ENCODE results near the gene C16orf92. TPM values are rescaled to one million over a fixed set of nuclear protein-coding genes. Genes with fewer than 3 reads are reported as not detected.

The C16orf92 gene
- total RNA-seq, 1 donor from 2014 or later: not detected

DNA sequence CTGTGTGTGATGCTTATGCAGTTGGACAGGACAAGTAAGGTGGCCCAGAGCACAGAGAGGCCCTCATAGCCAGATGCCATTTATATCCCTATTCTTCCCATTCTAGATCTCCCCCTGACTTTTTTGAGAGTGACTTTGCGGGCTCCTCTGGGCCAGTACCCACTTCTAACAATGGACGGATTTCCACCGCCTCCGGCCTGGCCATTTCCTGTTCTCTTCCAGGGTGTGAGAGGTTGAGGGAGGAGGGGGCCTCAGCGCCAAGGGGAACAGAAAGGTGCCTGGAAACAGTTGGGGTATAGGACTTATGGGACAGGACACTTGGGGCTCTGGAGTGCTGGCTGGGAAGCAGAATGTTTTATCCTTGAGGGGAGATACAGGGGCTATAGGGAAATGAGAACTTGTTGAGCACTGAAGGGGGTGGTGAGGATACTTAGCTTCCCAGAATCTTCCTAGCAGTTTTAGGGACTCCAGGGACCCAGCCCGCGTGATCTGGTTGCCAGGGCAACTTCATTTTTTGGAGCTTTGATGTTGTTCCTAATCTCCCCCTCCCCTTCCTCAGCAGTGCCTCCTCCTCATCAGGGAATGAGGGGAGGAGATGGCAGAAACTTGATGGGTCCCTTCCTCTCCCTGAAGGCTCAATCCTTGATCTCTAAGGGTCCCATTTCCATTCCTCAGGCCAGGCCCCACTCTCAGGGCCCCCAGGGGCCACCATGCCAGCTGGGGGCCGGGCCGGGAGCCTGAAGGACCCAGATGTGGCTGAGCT lies 45.8 kb upstream of the C16orf92 start:
- H3K27me3 ChIP-seq (ENCODE audit: low read depth): no peaks in the 10 kb centered on the region
- TF ChIP-seq, protein P1, sequence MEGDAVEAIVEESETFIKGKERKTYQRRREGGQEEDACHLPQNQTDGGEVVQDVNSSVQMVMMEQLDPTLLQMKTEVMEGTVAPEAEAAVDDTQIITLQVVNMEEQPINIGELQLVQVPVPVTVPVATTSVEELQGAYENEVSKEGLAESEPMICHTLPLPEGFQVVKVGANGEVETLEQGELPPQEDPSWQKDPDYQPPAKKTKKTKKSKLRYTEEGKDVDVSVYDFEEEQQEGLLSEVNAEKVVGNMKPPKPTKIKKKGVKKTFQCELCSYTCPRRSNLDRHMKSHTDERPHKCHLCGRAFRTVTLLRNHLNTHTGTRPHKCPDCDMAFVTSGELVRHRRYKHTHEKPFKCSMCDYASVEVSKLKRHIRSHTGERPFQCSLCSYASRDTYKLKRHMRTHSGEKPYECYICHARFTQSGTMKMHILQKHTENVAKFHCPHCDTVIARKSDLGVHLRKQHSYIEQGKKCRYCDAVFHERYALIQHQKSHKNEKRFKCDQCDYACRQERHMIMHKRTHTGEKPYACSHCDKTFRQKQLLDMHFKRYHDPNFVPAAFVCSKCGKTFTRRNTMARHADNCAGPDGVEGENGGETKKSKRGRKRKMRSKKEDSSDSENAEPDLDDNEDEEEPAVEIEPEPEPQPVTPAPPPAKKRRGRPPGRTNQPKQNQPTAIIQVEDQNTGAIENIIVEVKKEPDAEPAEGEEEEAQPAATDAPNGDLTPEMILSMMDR (IDR thresholded peaks at IDR 0.05): no peak
- ATAC-seq: no peak
- peaks cover 54% of the 10 kb centered on the region for H3K36me3 ChIP-seq
- H3K9me3 ChIP-seq: no peaks in the 10 kb centered on the region
- H3K4me3 ChIP-seq: peak overlapping the region; percentile 99
- H3K27ac ChIP-seq: peak overlapping the region; percentile 91
- intact Hi-C loops (cut with DNase I): no loop called here
- DNase-seq: peak; percentile 32
- peaks cover 28% of the 10 kb centered on the region for H3K4me1 ChIP-seq

DNA sequence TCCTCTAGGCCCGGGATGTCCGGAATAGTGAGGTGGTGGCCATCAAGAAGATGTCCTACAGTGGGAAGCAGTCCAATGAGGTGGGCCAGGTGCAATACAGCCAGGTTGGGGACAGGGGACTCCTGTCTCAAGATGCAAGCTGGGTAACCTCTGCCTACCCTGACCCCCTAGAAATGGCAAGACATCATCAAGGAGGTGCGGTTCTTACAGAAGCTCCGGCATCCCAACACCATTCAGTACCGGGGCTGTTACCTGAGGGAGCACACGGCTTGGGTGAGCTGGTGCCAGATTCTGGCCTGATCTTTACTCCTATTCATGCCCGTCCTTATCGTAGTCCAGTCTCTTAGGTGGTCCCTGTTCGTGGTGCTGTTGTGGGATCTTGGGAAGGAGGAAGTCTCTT lies 44.9 kb upstream of the C16orf92 start:
- Histone ChIP-seq H3K36me3 (peaks cover 59% of the 10 kb centered on the region), H3K27ac (peak overlapping the region; percentile 91), H3K4me3 (no peak overlapping the region), H3K4me1 (peaks cover 26% of the 10 kb centered on the region), H3K27me3 (ENCODE audit: low read depth) (no peaks in the 10 kb centered on the region), H3K9me3 (no peaks in the 10 kb centered on the region)
- no peak for ATAC-seq
- no peak for DNase-seq
- intact Hi-C loops (cut with DNase I): no loop called here
- TF ChIP-seq, protein P1 (IDR thresholded peaks at IDR 0.05): no peak

DNA sequence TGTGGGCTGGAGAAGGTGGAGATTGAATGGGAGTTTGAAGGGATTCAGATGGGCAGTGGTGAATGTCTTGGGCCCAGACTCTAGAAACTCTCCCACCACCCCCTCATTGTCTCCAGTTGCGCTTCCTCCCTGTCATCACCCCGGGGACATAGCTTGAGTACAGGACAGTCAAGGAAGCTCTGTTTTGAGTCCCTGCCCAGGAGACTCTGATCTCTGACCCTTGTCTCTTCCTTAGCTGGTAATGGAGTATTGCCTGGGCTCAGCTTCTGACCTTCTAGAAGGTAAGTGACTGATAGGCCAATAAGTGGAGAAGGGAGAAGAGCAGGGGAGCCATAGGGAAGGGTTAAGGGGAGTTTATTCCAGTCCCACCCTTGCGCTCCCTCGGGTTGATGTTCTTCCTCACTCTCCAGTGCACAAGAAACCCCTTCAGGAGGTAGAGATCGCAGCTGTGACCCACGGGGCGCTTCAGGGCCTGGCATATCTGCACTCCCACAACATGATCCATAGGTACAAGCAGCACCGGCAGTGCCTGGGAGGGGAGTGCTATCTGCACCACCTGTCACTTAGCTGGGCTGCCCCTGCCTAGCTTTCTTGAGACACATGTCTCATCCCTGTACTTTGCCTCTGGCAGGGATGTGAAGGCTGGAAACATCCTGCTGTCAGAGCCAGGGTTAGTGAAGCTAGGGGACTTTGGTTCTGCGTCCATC lies 44.3 kb upstream of the C16orf92 start:
- ATAC-seq: no peak
- peak overlapping the region; percentile 91 for H3K27ac ChIP-seq
- no peaks in the 10 kb centered on the region for H3K27me3 ChIP-seq (ENCODE audit: low read depth)
- TF ChIP-seq, protein P1 (IDR thresholded peaks at IDR 0.05): no peak
- no peak overlapping the region for H3K4me3 ChIP-seq
- H3K36me3 ChIP-seq: peaks cover 65% of the 10 kb centered on the region
- H3K4me1 ChIP-seq: peaks cover 28% of the 10 kb centered on the region
- intact Hi-C loops (cut with DNase I): no loop called here
- H3K9me3 ChIP-seq: no peaks in the 10 kb centered on the region
- DNase-seq: peak; percentile 32

DNA sequence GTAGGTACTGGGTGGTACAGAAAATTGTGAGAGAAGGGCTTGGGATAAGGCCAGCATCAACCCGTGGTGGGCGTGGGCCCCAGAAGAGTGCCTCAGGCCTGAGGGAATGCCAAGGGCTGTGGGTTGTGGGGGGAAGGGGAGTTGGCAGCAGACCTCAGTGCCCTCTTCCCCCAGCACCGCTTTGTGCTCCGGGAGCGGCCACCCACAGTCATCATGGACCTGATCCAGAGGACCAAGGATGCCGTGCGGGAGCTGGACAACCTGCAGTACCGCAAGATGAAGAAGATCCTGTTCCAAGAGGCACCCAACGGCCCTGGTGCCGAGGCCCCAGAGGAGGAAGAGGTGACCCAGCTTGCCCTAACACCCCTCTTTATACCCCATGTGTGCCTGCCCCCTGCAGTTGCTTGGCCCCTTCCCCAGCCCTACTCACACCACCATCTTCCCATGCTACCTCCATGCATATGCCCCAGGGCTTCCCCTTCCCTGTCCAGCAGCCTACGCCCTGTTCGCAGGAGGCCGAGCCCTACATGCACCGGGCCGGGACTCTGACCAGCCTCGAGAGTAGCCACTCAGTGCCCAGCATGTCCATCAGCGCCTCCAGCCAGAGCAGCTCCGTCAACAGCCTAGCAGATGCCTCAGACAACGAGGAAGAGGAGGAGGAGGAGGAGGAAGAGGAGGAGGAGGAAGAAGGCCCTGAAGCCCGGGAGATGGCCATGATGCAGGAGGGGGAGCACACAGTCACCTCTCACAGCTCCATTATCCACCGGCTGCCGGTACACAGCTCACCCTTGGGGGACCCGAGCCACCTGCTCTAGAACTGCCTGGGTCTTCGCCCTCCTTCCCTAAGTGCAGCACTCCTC lies 40.2 kb upstream of the C16orf92 start:
- intact Hi-C loops (cut with DNase I): no loop called here
- Histone ChIP-seq H3K9me3 (no peaks in the 10 kb centered on the region), H3K4me3 (no peak overlapping the region), H3K27me3 (ENCODE audit: low read depth) (no peaks in the 10 kb centered on the region), H3K4me1 (peaks cover 34% of the 10 kb centered on the region), H3K27ac (peak overlapping the region; percentile 44), H3K36me3 (peaks cover 100% of the 10 kb centered on the region)
- ATAC-seq (no peak), DNase-seq (peak; percentile 29)
- TF ChIP-seq, protein P1 (IDR thresholded peaks at IDR 0.05): no peak

DNA sequence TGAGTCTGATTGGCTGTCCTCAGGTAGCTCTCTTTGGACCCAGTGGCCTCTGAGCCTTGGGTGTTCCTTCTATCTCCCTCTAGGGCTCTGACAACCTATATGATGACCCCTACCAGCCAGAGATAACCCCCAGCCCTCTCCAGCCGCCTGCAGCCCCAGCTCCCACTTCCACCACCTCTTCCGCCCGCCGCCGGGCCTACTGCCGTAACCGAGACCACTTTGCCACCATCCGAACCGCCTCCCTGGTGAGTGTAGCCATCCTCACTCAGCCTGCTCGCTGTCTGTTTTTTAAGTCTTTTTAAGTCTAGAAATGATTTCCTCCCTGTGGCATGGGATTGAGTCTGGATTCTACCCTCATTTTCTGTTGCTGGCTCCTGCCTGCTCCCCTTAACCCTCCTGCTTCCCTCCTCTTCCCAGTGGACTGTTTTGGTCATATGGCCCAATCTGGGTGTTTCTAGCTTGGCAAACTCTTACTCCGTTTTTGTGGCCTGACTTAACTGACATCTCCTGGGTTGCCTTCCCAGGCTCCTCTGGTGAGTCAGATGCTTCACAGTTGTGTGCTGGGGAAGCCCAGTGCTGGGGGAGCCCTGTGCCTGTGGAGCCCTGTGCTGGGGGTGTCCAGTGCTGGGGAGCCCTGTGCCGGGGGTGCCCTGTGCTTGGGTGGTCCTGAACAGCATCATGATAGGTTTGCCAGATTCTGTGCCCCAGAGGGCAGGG lies 39.4 kb upstream of the C16orf92 start:
- H3K36me3 ChIP-seq: peaks cover 100% of the 10 kb centered on the region
- H3K27ac ChIP-seq: peak overlapping the region; percentile 44
- intact Hi-C loops (cut with DNase I): no loop called here
- ATAC-seq (peak in 1 of 2 donors; percentile 23), DNase-seq (peak; percentile 41)
- peaks cover 35% of the 10 kb centered on the region for H3K4me1 ChIP-seq
- TF ChIP-seq, protein P1 (IDR thresholded peaks at IDR 0.05): no peak
- no peaks in the 10 kb centered on the region for H3K27me3 ChIP-seq (ENCODE audit: low read depth)
- no peak overlapping the region for H3K4me3 ChIP-seq
- H3K9me3 ChIP-seq: no peaks in the 10 kb centered on the region

Data from lower lobe of right lung (tissue), 2 donors.